MM.1S (cell line): Measurements from ENCODE around the gene SEPTIN10.

ENCODE experiments used
- DNase-seq: peaks from one replicate; pipeline ENCODE4 v3.0.0-alpha.2; 2015
- H2AFZ ChIP-seq: fragments of 300-600 bp; sonication (generic); 2 replicates; pipeline ENCODE4 v1.6.0; 2016; ENCODE audit warnings: antibody characterized with exemption, low read length
- H3F3A ChIP-seq: fragments of 300-600 bp; sonication (generic); 2 replicates; pipeline ENCODE4 v1.6.1; 2016; ENCODE audit warnings: mild to moderate bottlenecking, antibody characterized with exemption, low read length, moderate library complexity, mixed read lengths; ENCODE audit not compliant: insufficient read depth
- H3K27ac ChIP-seq: fragments of 300-600 bp; sonication (generic); 2 replicates; pipeline ENCODE4 v1.5.1; 2016; ENCODE audit warnings: mild to moderate bottlenecking, low read length
- H3K27me3 ChIP-seq: fragments of 300-600 bp; sonication (generic); replicated peaks from 2 replicates; pipeline ENCODE4 v1.6.0; 2016; ENCODE audit warnings: low read length; ENCODE audit not compliant: insufficient read depth
- H3K36me3 ChIP-seq: fragments of 300-600 bp; sonication (generic); replicated peaks from 2 replicates; pipeline ENCODE4 v1.6.1; 2016; ENCODE audit warnings: mild to moderate bottlenecking, low read length, mixed read lengths; ENCODE audit not compliant: insufficient read depth
- H3K4me1 ChIP-seq: fragments of 300-600 bp; sonication (generic); 2 replicates; pipeline ENCODE4 v1.6.1; 2016; ENCODE audit warnings: low read length, mixed read lengths
- H3K4me2 ChIP-seq: fragments of 300-600 bp; sonication (generic); 2 replicates; pipeline ENCODE4 v1.6.0; 2016; ENCODE audit warnings: low read depth, low read length
- H3K4me3 ChIP-seq: fragments of 300-600 bp; sonication (generic); 2 replicates; pipeline ENCODE4 v1.5.1; 2016; ENCODE audit warnings: low read length, mixed read lengths
- H3K79me2 ChIP-seq: fragments of 300-600 bp; sonication (generic); 2 replicates; pipeline ENCODE4 v1.6.1; 2016; ENCODE audit warnings: mixed run types, low read length, mixed read lengths
- H3K9ac ChIP-seq: fragments of 300-600 bp; sonication (generic); 2 replicates; pipeline ENCODE4 v1.6.1; 2016; ENCODE audit warnings: low read length, mixed read lengths
- H3K9me2 ChIP-seq: fragments of 300-600 bp; sonication (generic); replicated peaks from 2 replicates; pipeline ENCODE4 v1.6.1; 2016; ENCODE audit warnings: mild to moderate bottlenecking, low read length, mixed read lengths; ENCODE audit not compliant: insufficient read depth
- H3K9me3 ChIP-seq: fragments of 300-600 bp; sonication (generic); replicated peaks from 2 replicates; pipeline ENCODE4 v1.6.1; 2016; ENCODE audit warnings: mild to moderate bottlenecking, low read length, mixed read lengths; ENCODE audit not compliant: insufficient read depth
- H4K20me1 ChIP-seq: fragments of 300-600 bp; sonication (generic); 2 replicates; pipeline ENCODE4 v1.6.1; 2016; ENCODE audit warnings: mild to moderate bottlenecking, low read length, moderate library complexity, mixed read lengths; ENCODE audit not compliant: insufficient read depth
- CTCF ChIP-seq: fragments of 300-600 bp; sonication (generic); IDR thresholded peaks from 2 replicates; pipeline ENCODE4 v1.5.1; 2016; ENCODE audit warnings: antibody characterized with exemption, low read length, mixed read lengths
- EZH2 ChIP-seq: fragments of 300-600 bp; sonication (generic); optimal IDR thresholded peaks from 2 replicates; pipeline ENCODE3; 2017; ENCODE audit warnings: low read depth, mild to moderate bottlenecking, antibody characterized with exemption, low read length, mixed read lengths
- EZH2phosphoT487 ChIP-seq: fragments of 300-600 bp; sonication (generic); IDR thresholded peaks from 2 replicates; pipeline ENCODE4 v1.6.1; 2018; ENCODE audit warnings: antibody characterized with exemption, low read length

SEPTIN10 gene

GRCh38 chr2:109638795-109639194 is 25.0 kb upstream of the SEPTIN10 start:
- no peak for TF ChIP-seq CTCF
- no peak for TF ChIP-seq EZH2phosphoT487
- no peak for TF ChIP-seq EZH2
- no peak for DNase-seq
- H3K4me3 ChIP-seq = no peak overlapping the region
- peak overlapping the region; percentile 87 for H3K27ac ChIP-seq
- no peaks in the 10 kb centered on the region for H4K20me1 ChIP-seq
- H3F3A ChIP-seq = peaks cover 37% of the 10 kb centered on the region
- peaks cover 45% of the 10 kb centered on the region for H3K4me1 ChIP-seq
- peak overlapping the region; percentile 39 for H3K4me2 ChIP-seq
- no peak overlapping the region for H2AFZ ChIP-seq
- H3K9me3 ChIP-seq = no peaks in the 10 kb centered on the region
- no peaks in the 10 kb centered on the region for H3K36me3 ChIP-seq
- no peaks in the 10 kb centered on the region for H3K79me2 ChIP-seq
- H3K9me2 ChIP-seq = no peaks in the 10 kb centered on the region
- H3K27me3 ChIP-seq = no peaks in the 10 kb centered on the region
- H3K9ac ChIP-seq = peak overlapping the region; percentile 38

DNA sequence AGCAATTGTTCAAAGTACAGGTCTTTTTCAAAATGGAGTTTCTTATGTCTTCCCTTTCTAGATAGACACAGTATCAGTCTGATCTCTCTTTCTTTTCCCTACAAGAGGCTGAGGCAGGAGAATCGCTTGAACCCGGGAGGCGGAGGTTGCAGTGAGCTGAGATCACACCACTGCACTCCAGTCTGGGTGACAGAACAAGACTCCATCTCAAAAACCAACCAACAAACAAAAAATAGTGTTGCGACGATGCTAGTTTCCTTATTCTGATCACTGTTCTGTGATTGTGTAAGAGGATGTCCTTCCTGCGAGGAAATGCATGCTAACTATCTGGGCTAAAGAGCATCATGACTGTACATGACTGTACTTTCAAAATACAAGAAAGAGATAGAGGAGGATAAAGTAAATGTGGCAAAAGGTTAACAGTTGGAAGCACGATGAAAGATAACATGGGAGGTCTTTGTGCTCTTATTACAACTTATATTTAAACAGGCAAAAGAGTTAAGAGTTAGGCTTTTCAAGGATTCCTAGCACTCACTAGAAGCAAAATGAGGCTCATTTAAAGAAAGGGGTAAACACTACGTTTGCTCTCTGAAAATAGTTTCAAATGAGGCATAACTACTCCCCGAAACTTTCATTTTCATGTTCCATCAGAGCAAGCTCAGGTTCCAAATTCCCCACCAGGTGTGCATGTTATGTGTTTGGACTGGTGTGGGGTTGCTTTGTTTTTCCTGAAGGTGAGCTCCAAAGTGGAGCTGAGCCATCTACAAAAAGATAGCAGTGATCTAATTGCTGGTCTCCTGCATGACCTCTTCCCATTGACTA is 24.2 kb upstream of the SEPTIN10 start:
- peak; percentile 91 for DNase-seq
- no peaks in the 10 kb centered on the region for H3K9me2 ChIP-seq
- H3K36me3 ChIP-seq = no peaks in the 10 kb centered on the region
- H3K27me3 ChIP-seq = no peaks in the 10 kb centered on the region
- peaks cover 41% of the 10 kb centered on the region for H3K4me1 ChIP-seq
- H3K79me2 ChIP-seq = no peaks in the 10 kb centered on the region
- H3K27ac ChIP-seq = peak overlapping the region; percentile 87
- H3K4me2 ChIP-seq = peak overlapping the region; percentile 39
- H3K9me3 ChIP-seq = no peaks in the 10 kb centered on the region
- H4K20me1 ChIP-seq = no peaks in the 10 kb centered on the region
- H3K9ac ChIP-seq = peak overlapping the region; percentile 71
- H3K4me3 ChIP-seq = peak overlapping the region; percentile 10; the same call in 1 of the 2 replicates
- peaks cover 30% of the 10 kb centered on the region for H3F3A ChIP-seq
- H2AFZ ChIP-seq = no peak overlapping the region
- TF ChIP-seq EZH2 (no peak), EZH2phosphoT487 (no peak), CTCF (no peak)

DNA sequence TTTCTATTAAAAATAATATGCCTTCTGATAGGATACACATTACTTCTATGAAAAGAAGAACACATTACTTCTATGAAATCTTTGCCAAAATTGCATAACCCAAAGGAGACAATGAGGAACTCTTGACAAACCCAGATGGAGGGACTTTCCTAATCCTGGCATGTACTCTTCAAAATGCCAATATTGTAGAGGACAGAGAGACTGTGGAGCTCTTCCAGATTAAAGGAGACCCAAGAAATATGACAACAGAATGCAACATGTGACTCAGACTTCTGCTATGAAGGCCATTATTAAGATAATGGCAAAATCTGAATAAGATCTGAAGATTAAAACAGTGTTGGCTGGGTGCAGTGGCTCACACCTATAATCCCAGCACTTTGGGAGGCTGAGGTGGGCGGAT is 22.6 kb upstream of the SEPTIN10 start:
- Histone ChIP-seq H3K9me3 (no peaks in the 10 kb centered on the region), H3K4me3 (no peak overlapping the region), H3F3A (peaks cover 25% of the 10 kb centered on the region), H3K9ac (no peak overlapping the region), H3K79me2 (no peaks in the 10 kb centered on the region), H3K4me2 (no peak overlapping the region), H3K9me2 (no peaks in the 10 kb centered on the region), H3K27ac (peak overlapping the region; percentile 87; the same call in 1 of the 2 replicates), H3K27me3 (no peaks in the 10 kb centered on the region), H3K36me3 (no peaks in the 10 kb centered on the region), H2AFZ (no peak overlapping the region), H3K4me1 (peaks cover 30% of the 10 kb centered on the region), H4K20me1 (no peaks in the 10 kb centered on the region)
- DNase-seq = no peak
- TF ChIP-seq CTCF (no peak), EZH2phosphoT487 (no peak), EZH2 (no peak)
